Ishikawa (cell line): ENCODE results near the gene TRPM3.

ENCODE experiments used
- CEBPB ChIP-seq: IDR thresholded peaks from 2 replicates; pipeline ENCODE4 v1.6.1; 2012
- CREB1 ChIP-seq: IDR thresholded peaks from 2 replicates; pipeline ENCODE4 v1.6.1; 2012; ENCODE audit warnings: low read depth
- EGR1 ChIP-seq: IDR thresholded peaks from 2 replicates; pipeline ENCODE4 v1.6.1; 2012
- EP300 ChIP-seq: IDR thresholded peaks from 2 replicates; pipeline ENCODE4 v1.6.1; 2012; ENCODE audit warnings: borderline replicate concordance
- FOXM1 ChIP-seq: IDR thresholded peaks from 2 replicates; pipeline ENCODE4 v1.6.1; 2012; ENCODE audit warnings: low read depth, borderline replicate concordance
- RAD21 ChIP-seq: IDR thresholded peaks from 2 replicates; pipeline ENCODE4 v1.6.1; 2012; ENCODE audit warnings: low read depth
- TAF1 ChIP-seq: IDR thresholded peaks from 2 replicates; pipeline ENCODE4 v1.6.1; 2012; ENCODE audit warnings: low read depth, mild to moderate bottlenecking
- TCF12 ChIP-seq: IDR thresholded peaks from 2 replicates; pipeline ENCODE4 v1.6.1; 2012; ENCODE audit warnings: low read depth
- TEAD4 ChIP-seq: IDR thresholded peaks from 2 replicates; pipeline ENCODE4 v1.6.1; 2012
- YY1 ChIP-seq: IDR thresholded peaks from 2 replicates; pipeline ENCODE4 v1.6.1; 2012; ENCODE audit warnings: low read depth
- ZBTB7A ChIP-seq: IDR thresholded peaks from 2 replicates; pipeline ENCODE4 v1.6.1; 2012; ENCODE audit warnings: low read depth
- TF ChIP-seq, protein P1 (sequence below): IDR thresholded peaks from 2 replicates; pipeline ENCODE4 v1.6.1; 2012; ENCODE audit warnings: low read depth, mild to moderate bottlenecking
- TF ChIP-seq, protein P2 (sequence below): IDR thresholded peaks from 2 replicates; pipeline ENCODE4 v1.6.1; 2012
- TF ChIP-seq, protein P3 (sequence below): IDR thresholded peaks from 2 replicates; pipeline ENCODE4 v1.6.1; 2012

DNA sequence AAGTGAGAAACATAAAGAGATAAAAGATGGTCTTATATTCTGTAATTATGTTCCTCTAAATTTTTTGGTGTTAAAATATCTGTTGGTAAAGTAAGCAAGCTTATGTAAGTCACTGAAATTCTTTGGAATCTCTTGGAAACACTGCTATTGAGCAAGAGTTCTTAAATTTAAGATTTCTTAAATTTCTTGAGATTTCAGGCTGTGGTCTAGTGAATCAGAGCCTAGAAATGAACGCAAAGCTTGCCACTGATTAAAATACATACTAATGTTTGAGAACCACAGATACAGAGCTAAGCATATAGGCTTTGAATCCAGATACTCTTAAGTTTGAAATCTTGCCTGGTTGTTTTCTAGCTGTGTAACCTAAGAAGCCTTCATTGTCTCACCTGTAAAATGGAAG, 133.4 kb downstream of the TRPM3 start:
- TF ChIP-seq, protein P1, sequence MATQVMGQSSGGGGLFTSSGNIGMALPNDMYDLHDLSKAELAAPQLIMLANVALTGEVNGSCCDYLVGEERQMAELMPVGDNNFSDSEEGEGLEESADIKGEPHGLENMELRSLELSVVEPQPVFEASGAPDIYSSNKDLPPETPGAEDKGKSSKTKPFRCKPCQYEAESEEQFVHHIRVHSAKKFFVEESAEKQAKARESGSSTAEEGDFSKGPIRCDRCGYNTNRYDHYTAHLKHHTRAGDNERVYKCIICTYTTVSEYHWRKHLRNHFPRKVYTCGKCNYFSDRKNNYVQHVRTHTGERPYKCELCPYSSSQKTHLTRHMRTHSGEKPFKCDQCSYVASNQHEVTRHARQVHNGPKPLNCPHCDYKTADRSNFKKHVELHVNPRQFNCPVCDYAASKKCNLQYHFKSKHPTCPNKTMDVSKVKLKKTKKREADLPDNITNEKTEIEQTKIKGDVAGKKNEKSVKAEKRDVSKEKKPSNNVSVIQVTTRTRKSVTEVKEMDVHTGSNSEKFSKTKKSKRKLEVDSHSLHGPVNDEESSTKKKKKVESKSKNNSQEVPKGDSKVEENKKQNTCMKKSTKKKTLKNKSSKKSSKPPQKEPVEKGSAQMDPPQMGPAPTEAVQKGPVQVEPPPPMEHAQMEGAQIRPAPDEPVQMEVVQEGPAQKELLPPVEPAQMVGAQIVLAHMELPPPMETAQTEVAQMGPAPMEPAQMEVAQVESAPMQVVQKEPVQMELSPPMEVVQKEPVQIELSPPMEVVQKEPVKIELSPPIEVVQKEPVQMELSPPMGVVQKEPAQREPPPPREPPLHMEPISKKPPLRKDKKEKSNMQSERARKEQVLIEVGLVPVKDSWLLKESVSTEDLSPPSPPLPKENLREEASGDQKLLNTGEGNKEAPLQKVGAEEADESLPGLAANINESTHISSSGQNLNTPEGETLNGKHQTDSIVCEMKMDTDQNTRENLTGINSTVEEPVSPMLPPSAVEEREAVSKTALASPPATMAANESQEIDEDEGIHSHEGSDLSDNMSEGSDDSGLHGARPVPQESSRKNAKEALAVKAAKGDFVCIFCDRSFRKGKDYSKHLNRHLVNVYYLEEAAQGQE: no peak
- TF ChIP-seq ZBTB7A: no peak
- TF ChIP-seq EGR1: no peak
- TF ChIP-seq YY1: no peak
- TF ChIP-seq RAD21: no peak
- TF ChIP-seq TAF1: no peak
- TF ChIP-seq TEAD4: no peak
- TF ChIP-seq CREB1: no peak
- TF ChIP-seq, protein P2, sequence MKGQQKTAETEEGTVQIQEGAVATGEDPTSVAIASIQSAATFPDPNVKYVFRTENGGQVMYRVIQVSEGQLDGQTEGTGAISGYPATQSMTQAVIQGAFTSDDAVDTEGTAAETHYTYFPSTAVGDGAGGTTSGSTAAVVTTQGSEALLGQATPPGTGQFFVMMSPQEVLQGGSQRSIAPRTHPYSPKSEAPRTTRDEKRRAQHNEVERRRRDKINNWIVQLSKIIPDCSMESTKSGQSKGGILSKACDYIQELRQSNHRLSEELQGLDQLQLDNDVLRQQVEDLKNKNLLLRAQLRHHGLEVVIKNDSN: no peak
- no peak for TF ChIP-seq TCF12
- TF ChIP-seq, protein P3, sequence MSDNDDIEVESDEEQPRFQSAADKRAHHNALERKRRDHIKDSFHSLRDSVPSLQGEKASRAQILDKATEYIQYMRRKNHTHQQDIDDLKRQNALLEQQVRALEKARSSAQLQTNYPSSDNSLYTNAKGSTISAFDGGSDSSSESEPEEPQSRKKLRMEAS: no peak
- no peak for TF ChIP-seq CEBPB
- TF ChIP-seq EP300: no peak
- no peak for TF ChIP-seq FOXM1
